Fibroblast of pulmonary artery (primary cell): Measurements from ENCODE around the gene MEGF11.
"Not testable (repeated sequence)": the region's sequence is repeated elsewhere in the genome, so short reads cannot be mapped to it uniquely, and the experiment has no call there.

Experiments
- DNase-seq: peaks from one replicate; pipeline ENCODE4 v3.0.0-alpha.2; 2010; ENCODE audit warnings: low read depth
- H3K4me3 ChIP-seq: replicated peaks from 2 replicates; pipeline ENCODE4 v1.5.1; 2011; ENCODE audit warnings: low read depth, mild to moderate bottlenecking, control low read depth, low read length, moderate library complexity
- CTCF ChIP-seq: IDR thresholded peaks from 2 replicates; pipeline ENCODE4 v1.5.1; 2011; ENCODE audit warnings: mild to moderate bottlenecking, control low read depth, low read length, inconsistent platforms; ENCODE audit errors: missing control alignments

Gene MEGF11

GRCh38 chr15:65978110-65978509, 275.4 kb downstream of the MEGF11 start:
- H3K4me3 ChIP-seq, result no peak overlapping the region
- no peak for TF ChIP-seq CTCF
- DNase-seq, result no peak

GRCh38 chr15:65976196-65976595, 277.4 kb downstream of the MEGF11 start:
- not testable (repeated sequence) for H3K4me3 ChIP-seq, DNase-seq

- no peak for TF ChIP-seq CTCF
Measured at GRCh38 chr15:65971741-65971995, 281.9 kb downstream of the MEGF11 start.

GRCh38 chr15:65970937-65971740, 282.4 kb downstream of the MEGF11 start:
- no peak overlapping the region for H3K4me3 ChIP-seq
- TF ChIP-seq CTCF, result no peak
- no peak for DNase-seq

More at GRCh38 chr15:65971741-65971995, 281.9 kb downstream of the MEGF11 start:
- no peak overlapping the region for H3K4me3 ChIP-seq
- DNase-seq, result no peak

- TF ChIP-seq CTCF, result no peak
- no peak overlapping the region for H3K4me3 ChIP-seq
- DNase-seq, result no peak
Measured at GRCh38 chr15:65969865-65970816, 283.4 kb downstream of the MEGF11 start.

GRCh38 chr15:65968511-65968910, 285.0 kb downstream of the MEGF11 start:
- no peak for TF ChIP-seq CTCF
- no peak for DNase-seq
- H3K4me3 ChIP-seq, result no peak overlapping the region

- no peak overlapping the region for H3K4me3 ChIP-seq
- no peak for DNase-seq
- no peak for TF ChIP-seq CTCF
Measured at GRCh38 chr15:65964792-65965433, 288.6 kb downstream of the MEGF11 start.
